ENCODE data around the gene TCHP.
A peak's percentile ranks its signal among the peaks of the same experiment; 100 is the strongest.

The TCHP gene

GRCh38 chr12:109949089-109949488 lies 49.0 kb downstream of the TCHP start:
- peaks cover 27% of the 10 kb centered on the region for H3K4me1 ChIP-seq (ENCODE audit: control insufficient read depth, insufficient read depth, low read length)
- no peak overlapping the region for H3K27ac ChIP-seq (ENCODE audit: low read depth, low read length)
- H3K36me3 ChIP-seq (ENCODE audit: control insufficient read depth, insufficient read depth, low read length), result peaks cover 22% of the 10 kb centered on the region

GRCh38 chr12:109950625-109951024 lies 50.6 kb downstream of the TCHP start:
- Histone ChIP-seq H3K4me3 (ENCODE audit: low read length) (no peak overlapping the region), H3K27me3 (ENCODE audit: control insufficient read depth, insufficient read depth, low read length) (no peaks in the 10 kb centered on the region), H3K4me1 (ENCODE audit: control insufficient read depth, insufficient read depth, low read length) (peaks cover 27% of the 10 kb centered on the region), H3K27ac (ENCODE audit: low read depth, low read length) (peak overlapping the region; percentile 21), H3K9ac (ENCODE audit: low read length) (no peak overlapping the region), H3K36me3 (ENCODE audit: control insufficient read depth, insufficient read depth, low read length) (peaks cover 22% of the 10 kb centered on the region)

More at GRCh38 chr12:109949089-109949488, 49.0 kb downstream of the TCHP start:
- Histone ChIP-seq H3K4me3 (ENCODE audit: low read length) (no peak overlapping the region), H3K27me3 (ENCODE audit: control insufficient read depth, insufficient read depth, low read length) (no peaks in the 10 kb centered on the region), H3K9ac (ENCODE audit: low read length) (no peak overlapping the region)

- Histone ChIP-seq H3K4me3 (ENCODE audit: low read length) (no peak overlapping the region), H3K9ac (ENCODE audit: low read length) (no peak overlapping the region), H3K4me1 (ENCODE audit: control insufficient read depth, insufficient read depth, low read length) (peaks cover 27% of the 10 kb centered on the region), H3K36me3 (ENCODE audit: control insufficient read depth, insufficient read depth, low read length) (peaks cover 23% of the 10 kb centered on the region), H3K27me3 (ENCODE audit: control insufficient read depth, insufficient read depth, low read length) (no peaks in the 10 kb centered on the region), H3K27ac (ENCODE audit: low read depth, low read length) (peak overlapping the region; percentile 28)
These were observed 51.1 kb downstream of the TCHP start for GRCh38 chr12:109951136-109951535.

- H3K9ac ChIP-seq (ENCODE audit: low read length), result no peak overlapping the region
- H3K27me3 ChIP-seq (ENCODE audit: control insufficient read depth, insufficient read depth, low read length), result no peaks in the 10 kb centered on the region
- H3K27ac ChIP-seq (ENCODE audit: low read depth, low read length), result peak overlapping the region; percentile 28
- peaks cover 25% of the 10 kb centered on the region for H3K4me1 ChIP-seq (ENCODE audit: control insufficient read depth, insufficient read depth, low read length)
- peaks cover 23% of the 10 kb centered on the region for H3K36me3 ChIP-seq (ENCODE audit: control insufficient read depth, insufficient read depth, low read length)
- H3K4me3 ChIP-seq (ENCODE audit: low read length), result no peak overlapping the region
These were observed 51.7 kb downstream of the TCHP start for GRCh38 chr12:109951751-109952150.

- H3K36me3 ChIP-seq (ENCODE audit: control insufficient read depth, insufficient read depth, low read length), result peaks cover 26% of the 10 kb centered on the region
- H3K9ac ChIP-seq (ENCODE audit: low read length), result no peak overlapping the region
- peak overlapping the region; percentile 10 for H3K27ac ChIP-seq (ENCODE audit: low read depth, low read length)
- peaks cover 21% of the 10 kb centered on the region for H3K4me1 ChIP-seq (ENCODE audit: control insufficient read depth, insufficient read depth, low read length)
- no peaks in the 10 kb centered on the region for H3K27me3 ChIP-seq (ENCODE audit: control insufficient read depth, insufficient read depth, low read length)
- H3K4me3 ChIP-seq (ENCODE audit: low read length), result no peak overlapping the region
These were observed 52.2 kb downstream of the TCHP start for GRCh38 chr12:109952160-109952858.

GRCh38 chr12:109952873-109953272 lies 52.8 kb downstream of the TCHP start:
- no peak overlapping the region for H3K9ac ChIP-seq (ENCODE audit: low read length)
- H3K4me1 ChIP-seq (ENCODE audit: control insufficient read depth, insufficient read depth, low read length), result peaks cover 19% of the 10 kb centered on the region
- H3K27me3 ChIP-seq (ENCODE audit: control insufficient read depth, insufficient read depth, low read length), result no peaks in the 10 kb centered on the region
- H3K27ac ChIP-seq (ENCODE audit: low read depth, low read length), result no peak overlapping the region
- no peak overlapping the region for H3K4me3 ChIP-seq (ENCODE audit: low read length)
- peaks cover 26% of the 10 kb centered on the region for H3K36me3 ChIP-seq (ENCODE audit: control insufficient read depth, insufficient read depth, low read length)

- Histone ChIP-seq H3K4me1 (ENCODE audit: control insufficient read depth, insufficient read depth, low read length) (peaks cover 12% of the 10 kb centered on the region), H3K27me3 (ENCODE audit: control insufficient read depth, insufficient read depth, low read length) (no peaks in the 10 kb centered on the region), H3K4me3 (ENCODE audit: low read length) (no peak overlapping the region), H3K27ac (ENCODE audit: low read depth, low read length) (no peak overlapping the region), H3K9ac (ENCODE audit: low read length) (no peak overlapping the region), H3K36me3 (ENCODE audit: control insufficient read depth, insufficient read depth, low read length) (peaks cover 22% of the 10 kb centered on the region)
These were observed 53.6 kb downstream of the TCHP start for GRCh38 chr12:109953656-109954055.

- no peak overlapping the region for H3K9ac ChIP-seq (ENCODE audit: low read length)
- no peak overlapping the region for H3K4me3 ChIP-seq (ENCODE audit: low read length)
- H3K36me3 ChIP-seq (ENCODE audit: control insufficient read depth, insufficient read depth, low read length), result peaks cover 20% of the 10 kb centered on the region
- H3K27ac ChIP-seq (ENCODE audit: low read depth, low read length), result no peak overlapping the region
- no peaks in the 10 kb centered on the region for H3K27me3 ChIP-seq (ENCODE audit: control insufficient read depth, insufficient read depth, low read length)
- no peaks in the 10 kb centered on the region for H3K4me1 ChIP-seq (ENCODE audit: control insufficient read depth, insufficient read depth, low read length)
These were observed 58.3 kb downstream of the TCHP start for GRCh38 chr12:109958374-109958773.

- Histone ChIP-seq H3K4me1 (ENCODE audit: control insufficient read depth, insufficient read depth, low read length) (no peaks in the 10 kb centered on the region), H3K36me3 (ENCODE audit: control insufficient read depth, insufficient read depth, low read length) (peaks cover 20% of the 10 kb centered on the region), H3K9ac (ENCODE audit: low read length) (no peak overlapping the region), H3K27me3 (ENCODE audit: control insufficient read depth, insufficient read depth, low read length) (no peaks in the 10 kb centered on the region), H3K27ac (ENCODE audit: low read depth, low read length) (no peak overlapping the region), H3K4me3 (ENCODE audit: low read length) (no peak overlapping the region)
These were observed 59.5 kb downstream of the TCHP start for GRCh38 chr12:109959411-109960093.

GRCh38 chr12:109961201-109961600 lies 61.1 kb downstream of the TCHP start:
- no peak overlapping the region for H3K4me3 ChIP-seq (ENCODE audit: low read length)
- H3K9ac ChIP-seq (ENCODE audit: low read length), result no peak overlapping the region
- peaks cover 23% of the 10 kb centered on the region for H3K36me3 ChIP-seq (ENCODE audit: control insufficient read depth, insufficient read depth, low read length)
- H3K27ac ChIP-seq (ENCODE audit: low read depth, low read length), result no peak overlapping the region
- no peaks in the 10 kb centered on the region for H3K27me3 ChIP-seq (ENCODE audit: control insufficient read depth, insufficient read depth, low read length)
- H3K4me1 ChIP-seq (ENCODE audit: control insufficient read depth, insufficient read depth, low read length), result no peaks in the 10 kb centered on the region

- Histone ChIP-seq H3K36me3 (ENCODE audit: control insufficient read depth, insufficient read depth, low read length) (peaks cover 23% of the 10 kb centered on the region), H3K27me3 (ENCODE audit: control insufficient read depth, insufficient read depth, low read length) (no peaks in the 10 kb centered on the region), H3K4me1 (ENCODE audit: control insufficient read depth, insufficient read depth, low read length) (no peaks in the 10 kb centered on the region), H3K27ac (ENCODE audit: low read depth, low read length) (no peak overlapping the region), H3K4me3 (ENCODE audit: low read length) (no peak overlapping the region), H3K9ac (ENCODE audit: low read length) (no peak overlapping the region)
These were observed 61.5 kb downstream of the TCHP start for GRCh38 chr12:109961612-109962011.

- Histone ChIP-seq H3K27ac (ENCODE audit: low read depth, low read length) (no peak overlapping the region), H3K36me3 (ENCODE audit: control insufficient read depth, insufficient read depth, low read length) (peaks cover 20% of the 10 kb centered on the region)
These were observed 62.3 kb downstream of the TCHP start for GRCh38 chr12:109962398-109962797.

GRCh38 chr12:109963330-109963729 lies 63.3 kb downstream of the TCHP start:
- Histone ChIP-seq H3K36me3 (ENCODE audit: control insufficient read depth, insufficient read depth, low read length) (peaks cover 20% of the 10 kb centered on the region), H3K4me1 (ENCODE audit: control insufficient read depth, insufficient read depth, low read length) (no peaks in the 10 kb centered on the region), H3K4me3 (ENCODE audit: low read length) (no peak overlapping the region), H3K27ac (ENCODE audit: low read depth, low read length) (no peak overlapping the region), H3K27me3 (ENCODE audit: control insufficient read depth, insufficient read depth, low read length) (no peaks in the 10 kb centered on the region), H3K9ac (ENCODE audit: low read length) (no peak overlapping the region)

More at GRCh38 chr12:109962398-109962797, 62.3 kb downstream of the TCHP start:
- no peaks in the 10 kb centered on the region for H3K27me3 ChIP-seq (ENCODE audit: control insufficient read depth, insufficient read depth, low read length)
- H3K9ac ChIP-seq (ENCODE audit: low read length), result no peak overlapping the region
- H3K4me1 ChIP-seq (ENCODE audit: control insufficient read depth, insufficient read depth, low read length), result no peaks in the 10 kb centered on the region
- H3K4me3 ChIP-seq (ENCODE audit: low read length), result no peak overlapping the region
